Adrenal gland (tissue), 5 donors: Measurements from ENCODE around the gene AGFG1.

Experiments
- CTCF ChIP-seq, 6 experiments: fragments of 450-650 bp in 4 of 6; fragments of 200-600 bp in 2 of 6; sonication (generic) in 1 of 6; IDR thresholded peaks; 1 replicate in 5 of 6; 2 replicates in 1 of 6; pipeline versions ENCODE4 v1.5.1 to v1.8.0; 2016 to 2021; ENCODE audit warnings: antibody characterized with exemption in 6 of 6, mild to moderate bottlenecking in 2 of 6, moderate library complexity in 1 of 6
- POLR2A ChIP-seq, 2 donors: fragments of 450-650 bp; IDR thresholded peaks; one replicate each; pipeline ENCODE4 v1.6.1; 2017; ENCODE audit warnings: antibody characterized with exemption in 2 of 2, mild to moderate bottlenecking in 2 of 2, moderate library complexity in 1 of 2
- donor health status: DM: no; HTN: no; CAD: no.

GRCh38 chr2:227528803-227529202 lies 56.8 kb downstream of the AGFG1 start:
- no peak for TF ChIP-seq CTCF (IDR thresholded peaks at IDR 0.05)
- no peak for TF ChIP-seq POLR2A (IDR thresholded peaks at IDR 0.05)
